Progenitor cell of endocrine pancreas (in vitro differentiated cells): ENCODE results near the gene MAN1A1. TPM values are rescaled to one million over a fixed set of nuclear protein-coding genes. Genes with fewer than 3 reads are reported as not detected.

Experiments
- DNase-seq: peaks from one replicate; pipeline ENCODE4 v3.0.0; 2021; ENCODE audit warnings: low spot score; ENCODE audit not compliant: unreplicated experiment
- H3K27ac Mint-ChIP-seq: 2 replicates; pipeline ENCODE4 v1.8.0; 2021; ENCODE audit warnings: mild to moderate bottlenecking, moderate library complexity, mixed read lengths
- H3K27me3 Mint-ChIP-seq: 2 replicates; pipeline ENCODE4 v1.8.0; 2021; ENCODE audit warnings: mixed read lengths
- H3K36me3 Mint-ChIP-seq: 2 replicates; pipeline ENCODE4 v1.8.0; 2022; ENCODE audit warnings: mixed read lengths; ENCODE audit not compliant: insufficient read depth
- H3K4me1 Mint-ChIP-seq: 2 replicates; pipeline ENCODE4 v1.8.0; 2021; ENCODE audit warnings: low read depth, mixed read lengths
- H3K4me3 Mint-ChIP-seq: 2 replicates; pipeline ENCODE4 v1.8.0; 2021; ENCODE audit warnings: low read depth, mild to moderate bottlenecking, moderate library complexity, mixed read lengths
- H3K9me3 Mint-ChIP-seq: 2 replicates; pipeline ENCODE4 v1.8.0; 2021; ENCODE audit warnings: low read depth, mixed read lengths
- total RNA-seq: library from RNA; stranded (reverse); gene quantifications from 2 replicates; pipeline ENCODE4 v1.2.1, GENCODE V29; 2021
- TF ChIP-seq, protein P1 (sequence below): fragments of 200-600 bp; sonication (generic); IDR thresholded peaks from one replicate; pipeline ENCODE4 v1.5.0; 2021; ENCODE audit warnings: antibody characterized with exemption, mild to moderate bottlenecking; ENCODE audit not compliant: unreplicated experiment

Gene MAN1A1
- total RNA-seq, 1 donor from 2014 or later = 27.6 TPM

DNA sequence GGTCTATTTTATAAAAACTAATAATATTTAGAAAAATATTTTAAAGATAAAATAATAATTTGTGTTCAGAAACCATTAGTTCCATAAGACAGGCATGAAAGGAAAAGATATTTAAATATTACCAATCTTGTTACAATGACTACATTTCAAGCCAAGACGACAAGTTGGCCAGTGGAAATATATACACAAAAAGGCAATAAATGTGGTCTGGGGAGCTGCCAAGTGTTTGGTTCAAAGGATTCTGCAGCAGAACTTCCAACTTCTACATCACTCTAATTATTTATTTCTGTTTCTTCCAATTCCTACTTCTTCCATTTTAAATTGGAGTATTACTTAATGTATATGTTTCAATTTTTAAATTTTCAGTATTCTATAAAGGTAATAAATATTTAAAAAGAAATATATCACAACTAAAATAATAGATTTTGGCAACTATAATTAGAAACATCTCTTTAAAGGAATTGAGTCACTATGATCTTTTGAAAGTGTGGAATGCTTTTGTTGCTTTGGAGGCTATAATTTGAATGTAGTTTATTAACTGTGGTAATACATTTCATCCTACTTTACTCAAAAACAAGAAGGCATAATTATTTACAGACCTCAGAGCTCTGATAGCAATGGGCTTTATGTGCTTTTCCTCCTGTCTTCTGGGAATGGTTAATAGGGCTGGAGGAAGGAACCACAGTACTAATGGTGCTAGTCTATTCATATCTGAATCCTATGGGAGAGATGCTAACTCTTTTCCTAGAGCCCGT lies 141.4 kb downstream of the MAN1A1 start:
- no peak overlapping the region for H3K27ac Mint-ChIP-seq
- no peak for DNase-seq
- H3K4me1 Mint-ChIP-seq = peaks cover 6% of the 10 kb centered on the region
- no peaks in the 10 kb centered on the region for H3K9me3 Mint-ChIP-seq
- H3K27me3 Mint-ChIP-seq = no peaks in the 10 kb centered on the region
- no peaks in the 10 kb centered on the region for H3K36me3 Mint-ChIP-seq
- H3K4me3 Mint-ChIP-seq = no peak overlapping the region
- TF ChIP-seq, protein P1, sequence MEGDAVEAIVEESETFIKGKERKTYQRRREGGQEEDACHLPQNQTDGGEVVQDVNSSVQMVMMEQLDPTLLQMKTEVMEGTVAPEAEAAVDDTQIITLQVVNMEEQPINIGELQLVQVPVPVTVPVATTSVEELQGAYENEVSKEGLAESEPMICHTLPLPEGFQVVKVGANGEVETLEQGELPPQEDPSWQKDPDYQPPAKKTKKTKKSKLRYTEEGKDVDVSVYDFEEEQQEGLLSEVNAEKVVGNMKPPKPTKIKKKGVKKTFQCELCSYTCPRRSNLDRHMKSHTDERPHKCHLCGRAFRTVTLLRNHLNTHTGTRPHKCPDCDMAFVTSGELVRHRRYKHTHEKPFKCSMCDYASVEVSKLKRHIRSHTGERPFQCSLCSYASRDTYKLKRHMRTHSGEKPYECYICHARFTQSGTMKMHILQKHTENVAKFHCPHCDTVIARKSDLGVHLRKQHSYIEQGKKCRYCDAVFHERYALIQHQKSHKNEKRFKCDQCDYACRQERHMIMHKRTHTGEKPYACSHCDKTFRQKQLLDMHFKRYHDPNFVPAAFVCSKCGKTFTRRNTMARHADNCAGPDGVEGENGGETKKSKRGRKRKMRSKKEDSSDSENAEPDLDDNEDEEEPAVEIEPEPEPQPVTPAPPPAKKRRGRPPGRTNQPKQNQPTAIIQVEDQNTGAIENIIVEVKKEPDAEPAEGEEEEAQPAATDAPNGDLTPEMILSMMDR = no peak

DNA sequence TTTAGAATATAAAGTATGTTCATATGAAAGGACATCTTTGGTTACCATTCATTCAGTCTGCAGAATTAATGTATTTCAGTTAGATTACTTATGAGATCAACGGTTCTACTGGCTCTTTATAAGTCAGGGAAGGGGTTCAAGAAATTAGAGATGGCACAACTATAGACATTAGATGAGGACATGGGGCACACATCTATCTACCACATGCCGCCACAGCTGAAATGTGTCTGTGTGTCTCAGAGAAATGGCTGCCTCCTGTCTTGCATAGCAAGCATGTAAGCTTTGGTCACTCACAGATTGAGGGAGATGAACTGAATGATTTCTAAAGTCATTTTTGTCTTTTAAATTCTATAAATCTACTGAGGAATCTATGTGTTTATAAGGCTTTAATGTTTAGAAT lies 142.2 kb downstream of the MAN1A1 start:
- DNase-seq = no peak
- H3K27me3 Mint-ChIP-seq = no peaks in the 10 kb centered on the region
- peaks cover 6% of the 10 kb centered on the region for H3K4me1 Mint-ChIP-seq
- H3K36me3 Mint-ChIP-seq = peaks cover 2% of the 10 kb centered on the region
- TF ChIP-seq, protein P1 = no peak
- H3K27ac Mint-ChIP-seq = no peak overlapping the region
- no peaks in the 10 kb centered on the region for H3K9me3 Mint-ChIP-seq
- H3K4me3 Mint-ChIP-seq = no peak overlapping the region

DNA sequence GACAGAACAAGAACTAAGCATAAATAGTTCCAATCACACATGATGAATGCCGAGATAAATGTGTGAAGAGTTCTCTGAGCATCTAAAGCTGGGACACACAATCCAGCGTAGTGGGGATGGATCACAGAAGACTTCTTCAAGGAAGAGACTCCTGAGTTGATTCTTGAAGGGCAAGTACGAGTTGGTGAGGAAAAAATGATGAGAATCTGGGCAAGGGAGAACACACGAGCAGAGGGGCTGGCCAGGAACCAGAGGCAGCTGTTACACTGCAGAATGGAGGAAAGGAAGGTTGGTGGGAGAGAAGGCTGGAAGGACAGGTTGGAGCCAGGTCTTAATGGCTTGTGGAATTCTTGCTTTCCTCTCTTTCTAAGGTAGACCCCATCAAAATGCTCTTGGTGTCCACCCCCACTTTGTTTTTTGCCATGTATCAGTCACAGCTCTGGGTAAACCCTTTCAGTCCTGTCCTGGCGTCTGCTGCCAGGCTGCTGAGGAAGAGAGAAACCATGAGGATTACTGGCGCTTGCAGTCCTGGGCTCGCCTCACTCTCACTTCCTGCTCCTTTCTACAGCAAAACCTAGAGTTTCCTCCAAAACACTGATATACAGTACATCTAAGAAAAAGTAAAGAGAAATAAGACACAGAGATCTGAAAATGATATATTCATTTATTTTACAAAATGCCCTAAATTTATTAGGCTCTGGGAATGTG lies 143.5 kb downstream of the MAN1A1 start:
- no peaks in the 10 kb centered on the region for H3K27me3 Mint-ChIP-seq
- H3K27ac Mint-ChIP-seq = no peak overlapping the region
- DNase-seq = no peak
- H3K4me1 Mint-ChIP-seq = peaks cover 11% of the 10 kb centered on the region
- TF ChIP-seq, protein P1 = no peak
- no peak overlapping the region for H3K4me3 Mint-ChIP-seq
- H3K9me3 Mint-ChIP-seq = no peaks in the 10 kb centered on the region
- H3K36me3 Mint-ChIP-seq = peaks cover 2% of the 10 kb centered on the region

DNA sequence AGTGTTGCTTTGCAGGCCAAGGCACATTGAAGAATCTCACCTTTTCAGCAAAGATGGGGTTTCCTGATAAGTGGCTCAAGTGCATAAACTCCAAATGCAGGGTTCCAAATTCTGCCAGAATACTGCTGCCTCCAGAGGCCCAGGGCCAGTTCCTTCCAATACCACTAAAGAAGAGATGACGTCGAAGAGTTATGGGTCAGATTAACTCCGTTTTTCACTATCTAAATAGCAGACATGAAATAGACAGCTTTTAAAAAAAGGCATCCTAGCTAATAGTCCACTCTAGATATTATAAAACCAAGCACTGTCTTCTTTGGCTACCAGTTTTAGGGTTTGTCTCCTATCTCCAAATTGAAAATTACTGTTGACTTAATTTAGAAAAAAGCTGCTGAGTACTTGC lies 144.8 kb downstream of the MAN1A1 start:
- Mint-ChIP-seq H3K27me3 (no peaks in the 10 kb centered on the region), H3K36me3 (peaks cover 2% of the 10 kb centered on the region), H3K9me3 (no peaks in the 10 kb centered on the region), H3K27ac (no peak overlapping the region), H3K4me1 (peaks cover 11% of the 10 kb centered on the region), H3K4me3 (no peak overlapping the region)
- DNase-seq = no peak
- TF ChIP-seq, protein P1 = no peak

DNA sequence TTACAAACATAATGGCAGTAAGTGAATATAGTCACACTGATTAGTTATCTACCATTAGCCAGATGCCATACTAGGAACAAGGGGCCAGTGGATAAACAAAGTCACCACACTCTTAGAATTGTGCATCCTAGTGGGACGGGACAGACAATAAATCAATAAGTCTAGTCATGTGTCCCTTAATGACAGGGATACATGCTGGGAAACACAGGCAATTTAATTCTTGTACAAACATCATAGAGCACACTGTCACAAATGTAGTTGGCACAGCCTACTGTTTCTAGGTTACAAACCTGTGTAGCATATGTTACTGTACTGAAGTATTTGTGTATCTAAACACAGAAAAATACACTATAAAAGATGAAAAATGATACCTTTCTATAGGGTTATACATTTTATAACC lies 148.1 kb downstream of the MAN1A1 start:
- TF ChIP-seq, protein P1 = no peak
- Mint-ChIP-seq H3K9me3 (no peaks in the 10 kb centered on the region), H3K36me3 (peaks cover 2% of the 10 kb centered on the region), H3K27ac (no peak overlapping the region), H3K4me3 (no peak overlapping the region), H3K4me1 (peaks cover 15% of the 10 kb centered on the region), H3K27me3 (no peaks in the 10 kb centered on the region)
- DNase-seq = no peak
